ENCODE results near the gene TTC34.

DNA sequence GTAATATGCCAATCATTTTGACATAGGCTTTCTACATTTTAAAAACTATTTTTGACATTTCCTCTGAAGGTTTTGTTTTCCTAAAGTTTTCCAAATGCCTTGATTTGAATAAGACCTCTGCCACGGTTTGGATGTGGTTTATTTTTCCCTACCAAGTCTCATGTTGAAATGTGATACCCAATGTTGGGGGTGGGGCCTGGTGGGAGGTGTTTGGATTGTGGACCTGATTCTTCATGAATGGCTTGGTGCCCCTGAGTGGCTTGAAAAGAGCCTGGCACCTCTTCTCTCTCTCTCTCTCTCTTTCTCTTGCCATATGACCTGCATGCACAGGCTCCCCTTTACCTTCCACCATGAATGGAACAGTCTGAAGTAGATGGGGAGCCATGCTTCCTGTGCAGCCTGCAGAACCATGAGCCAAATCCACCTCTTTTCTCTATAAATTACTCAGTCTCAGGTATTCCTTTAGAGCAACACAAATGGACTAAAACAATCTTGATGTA lies 183.5 kb downstream of the TTC34 start:
- TF ChIP-seq, protein P1, sequence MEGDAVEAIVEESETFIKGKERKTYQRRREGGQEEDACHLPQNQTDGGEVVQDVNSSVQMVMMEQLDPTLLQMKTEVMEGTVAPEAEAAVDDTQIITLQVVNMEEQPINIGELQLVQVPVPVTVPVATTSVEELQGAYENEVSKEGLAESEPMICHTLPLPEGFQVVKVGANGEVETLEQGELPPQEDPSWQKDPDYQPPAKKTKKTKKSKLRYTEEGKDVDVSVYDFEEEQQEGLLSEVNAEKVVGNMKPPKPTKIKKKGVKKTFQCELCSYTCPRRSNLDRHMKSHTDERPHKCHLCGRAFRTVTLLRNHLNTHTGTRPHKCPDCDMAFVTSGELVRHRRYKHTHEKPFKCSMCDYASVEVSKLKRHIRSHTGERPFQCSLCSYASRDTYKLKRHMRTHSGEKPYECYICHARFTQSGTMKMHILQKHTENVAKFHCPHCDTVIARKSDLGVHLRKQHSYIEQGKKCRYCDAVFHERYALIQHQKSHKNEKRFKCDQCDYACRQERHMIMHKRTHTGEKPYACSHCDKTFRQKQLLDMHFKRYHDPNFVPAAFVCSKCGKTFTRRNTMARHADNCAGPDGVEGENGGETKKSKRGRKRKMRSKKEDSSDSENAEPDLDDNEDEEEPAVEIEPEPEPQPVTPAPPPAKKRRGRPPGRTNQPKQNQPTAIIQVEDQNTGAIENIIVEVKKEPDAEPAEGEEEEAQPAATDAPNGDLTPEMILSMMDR (conservative IDR thresholded peaks at IDR 0.05 in 1 of 2, IDR thresholded peaks at IDR 0.05 in 1 of 2; ENCODE audit: extremely low read depth in 1 of 2, insufficient read depth in 1 of 2, low read depth in 1 of 2, low read length in 2 of 2) = no peak
- no peak for TF ChIP-seq EZH2 (IDR thresholded peaks at IDR 0.05; ENCODE audit: borderline replicate concordance, low read length)

Data from mammary epithelial cell (primary cell).